KOPT-K1 (cell line): ENCODE measurements around the gene CD68.
"Not testable (repeated sequence)": the region's sequence is repeated elsewhere in the genome, so short reads cannot be mapped to it uniquely, and the experiment has no call there.

ENCODE experiments used
- H3K27ac ChIP-seq: fragments of 200-600 bp; sonication (generic); 2 replicates; pipeline ENCODE4 v1.5.1; 2016; ENCODE audit warnings: antibody characterized with exemption, mild to moderate bottlenecking, low read depth, low read length; ENCODE audit not compliant: poor library complexity, severe bottlenecking
- H3K36me3 ChIP-seq: fragments of 200-600 bp; sonication (generic); 2 replicates; pipeline ENCODE4 v1.5.1; 2017; ENCODE audit warnings: antibody characterized with exemption, mild to moderate bottlenecking, low read length, moderate library complexity; ENCODE audit not compliant: insufficient read depth
- H3K9me3 ChIP-seq: fragments of 200-600 bp; sonication (generic); 2 replicates; pipeline ENCODE4 v1.5.1; 2017; ENCODE audit warnings: antibody characterized with exemption, low read length, mild to moderate bottlenecking; ENCODE audit not compliant: insufficient read depth, poor library complexity, severe bottlenecking

The CD68 gene

DNA sequence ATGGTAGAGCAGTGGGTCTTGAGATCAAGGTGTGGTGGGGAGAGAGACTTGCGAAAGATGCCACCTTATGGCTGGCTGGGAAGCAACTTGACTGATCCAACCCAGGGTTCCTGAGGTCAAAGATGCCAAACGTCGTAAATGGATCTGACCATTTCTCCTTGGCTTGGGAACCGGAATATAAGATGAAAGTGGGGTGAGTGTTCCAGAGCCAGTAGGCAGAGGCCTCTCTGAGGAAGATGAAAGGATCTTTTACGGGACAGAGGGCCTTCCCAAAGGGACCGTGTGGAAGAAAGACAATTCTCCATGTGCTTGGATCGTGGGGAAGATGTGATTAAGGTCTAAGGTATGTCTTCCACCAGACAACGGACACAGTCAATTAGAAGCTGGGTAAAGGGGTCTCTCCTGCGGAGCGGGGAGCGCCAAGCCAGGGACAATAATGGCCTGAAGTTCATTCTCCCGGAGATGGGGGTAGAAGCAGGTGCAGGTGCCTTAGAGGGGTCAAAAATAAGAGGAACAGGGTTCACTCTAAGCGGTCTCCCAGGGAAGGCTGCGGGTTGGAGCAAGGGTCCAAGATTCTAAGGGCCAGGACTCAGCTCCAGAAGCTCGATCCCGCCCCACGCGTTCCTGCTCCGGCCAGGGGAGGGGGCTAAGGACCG, 34.5 kb downstream of the CD68 start:
- H3K9me3 ChIP-seq: no peaks in the 10 kb centered on the region
- H3K27ac ChIP-seq: peak overlapping the region; percentile 73
- H3K36me3 ChIP-seq: peaks cover 25% of the 10 kb centered on the region

DNA sequence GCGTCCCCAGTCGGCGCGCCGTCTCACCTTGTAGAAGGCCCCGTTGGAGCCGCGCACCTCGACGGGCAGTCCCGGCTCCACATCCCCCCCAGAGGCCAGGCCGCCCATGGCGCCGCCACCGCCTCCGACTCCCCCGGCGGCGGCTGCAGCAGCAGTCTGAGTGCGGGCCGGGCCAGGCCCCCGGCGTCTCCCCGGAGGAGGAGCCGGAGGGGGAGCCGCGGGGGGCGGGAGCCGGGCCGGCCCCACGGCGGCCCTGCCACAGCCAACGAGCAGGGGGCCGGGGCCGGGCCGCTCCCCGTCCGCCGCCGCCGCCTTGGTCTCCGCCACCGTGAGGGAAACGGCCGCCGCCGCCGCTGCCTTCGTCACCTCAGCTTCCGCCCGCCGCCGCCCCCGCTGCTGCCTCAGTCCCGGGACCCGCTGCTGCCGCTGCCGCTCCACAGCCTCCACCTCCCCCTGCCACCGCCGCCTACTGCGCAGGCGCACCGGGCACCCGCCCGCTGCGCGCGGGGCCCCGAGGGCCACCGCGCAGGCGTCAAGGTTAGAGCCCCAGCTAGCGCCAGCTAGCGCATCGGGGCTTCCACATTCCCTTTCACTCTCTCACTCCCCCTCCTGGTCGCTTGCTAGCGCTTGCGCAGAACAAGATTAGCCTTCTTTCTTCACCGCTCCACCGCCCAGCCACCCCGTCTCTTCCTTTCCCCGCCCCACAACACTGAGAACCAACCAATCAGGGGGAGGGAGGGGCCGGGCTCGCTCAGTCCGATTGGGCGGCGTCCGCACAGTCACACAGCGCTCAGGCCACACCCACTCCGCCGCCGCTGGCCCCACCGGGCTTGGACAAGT, 35.2 kb downstream of the CD68 start, which contains the start of gene FXR2:
FXR2 (minus strand) TSS at position 473 of the 840 bp plus-strand sequence; CDS start at position 108, 365 bp downstream.
- peaks cover 25% of the 10 kb centered on the region for H3K36me3 ChIP-seq
- H3K9me3 ChIP-seq: no peaks in the 10 kb centered on the region
- H3K27ac ChIP-seq: peak within 1 kb of the TSS; percentile 73

DNA sequence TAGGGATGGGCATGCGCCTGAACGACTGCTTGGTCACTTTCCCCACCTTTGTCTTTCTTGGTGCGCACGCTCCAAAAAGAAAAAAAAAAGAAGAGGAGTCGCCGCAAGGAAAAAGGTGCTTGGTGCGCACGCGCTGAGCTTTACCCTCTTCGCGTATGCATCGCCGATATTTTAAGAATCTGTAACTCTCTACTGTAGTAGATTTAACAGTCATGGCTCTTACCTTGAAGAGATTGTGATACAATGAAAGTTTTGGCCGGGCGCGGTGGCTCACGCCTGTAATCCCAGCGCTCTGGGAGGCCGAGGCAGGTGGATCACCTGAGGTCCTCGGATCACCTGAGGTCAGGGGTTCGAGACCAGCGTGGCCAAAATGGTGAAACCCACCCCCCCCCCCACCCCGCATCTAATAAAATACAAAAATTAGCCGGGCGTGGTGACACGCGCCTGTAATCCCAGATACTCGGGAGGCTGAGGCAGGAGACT, 35.9 kb downstream of the CD68 start:
- peaks cover 22% of the 10 kb centered on the region for H3K36me3 ChIP-seq
- H3K27ac ChIP-seq: peak overlapping the region; percentile 53
- no peaks in the 10 kb centered on the region for H3K9me3 ChIP-seq

DNA sequence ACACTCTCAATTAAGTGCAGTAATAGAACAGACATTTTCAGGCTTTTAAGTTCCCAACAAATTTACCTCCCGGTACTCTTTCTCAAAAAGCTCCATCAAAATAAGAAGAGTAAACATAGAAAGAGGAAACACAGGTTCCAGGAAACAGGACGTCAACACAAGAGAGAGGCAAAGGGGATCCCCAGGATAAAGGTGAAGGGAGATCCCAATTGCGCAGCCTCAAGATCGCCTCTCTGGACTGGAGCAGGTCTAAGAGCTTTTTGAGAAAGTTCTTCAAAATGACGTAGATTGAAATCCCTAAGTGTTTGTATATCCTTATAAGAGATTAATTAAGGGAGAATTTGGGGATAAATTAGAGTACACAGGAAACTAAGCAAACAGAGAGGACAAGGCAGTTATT, 39.2 kb downstream of the CD68 start:
- no peak overlapping the region for H3K27ac ChIP-seq
- no peaks in the 10 kb centered on the region for H3K36me3 ChIP-seq
- no peaks in the 10 kb centered on the region for H3K9me3 ChIP-seq

DNA sequence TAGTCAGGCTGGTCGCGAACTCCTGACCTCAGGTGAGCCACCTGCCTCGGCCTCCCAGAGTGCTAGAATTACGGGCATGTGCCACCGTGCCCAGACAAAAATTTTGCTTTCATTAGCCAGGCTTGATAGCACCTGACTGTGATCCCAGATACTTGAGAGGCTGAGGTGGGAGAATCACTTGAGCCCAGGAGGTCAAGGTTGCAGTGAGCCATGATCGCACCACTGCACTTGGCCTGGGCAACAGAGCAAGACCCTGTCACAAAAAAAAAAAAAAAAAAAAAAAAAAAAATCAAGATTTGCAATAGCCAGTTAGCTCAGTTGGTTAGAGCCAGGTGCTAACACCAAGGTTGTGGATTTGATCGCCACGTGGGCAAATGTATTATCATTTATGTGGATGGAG, 41.4 kb downstream of the CD68 start:
- no peaks in the 10 kb centered on the region for H3K9me3 ChIP-seq

DNA sequence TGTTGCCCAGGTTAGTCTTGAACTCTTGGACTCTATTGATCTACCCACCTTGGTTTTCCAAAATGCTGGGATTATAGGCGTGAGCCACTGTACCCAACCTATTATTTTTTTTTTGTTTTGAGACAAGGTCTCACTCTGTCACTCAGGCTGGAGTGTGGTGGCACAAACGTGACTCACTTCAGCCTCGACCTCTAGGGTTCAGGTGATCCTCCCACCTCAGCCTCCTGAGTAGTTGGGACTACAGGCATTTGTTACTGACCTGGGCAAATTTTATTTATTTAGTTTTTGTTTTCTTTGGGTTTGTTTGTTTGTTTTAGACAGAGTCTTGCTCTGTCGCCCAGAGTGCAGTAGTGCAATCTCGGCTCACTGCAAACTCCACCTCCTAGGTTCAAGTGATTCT, 44.2 kb downstream of the CD68 start:
- no peak overlapping the region for H3K27ac ChIP-seq
- H3K9me3 ChIP-seq: no peaks in the 10 kb centered on the region
- no peaks in the 10 kb centered on the region for H3K36me3 ChIP-seq

More for the DNA sequence above, 41.4 kb downstream of the CD68 start:
- Histone ChIP-seq H3K36me3 (no peaks in the 10 kb centered on the region), H3K27ac (no peak overlapping the region)

DNA sequence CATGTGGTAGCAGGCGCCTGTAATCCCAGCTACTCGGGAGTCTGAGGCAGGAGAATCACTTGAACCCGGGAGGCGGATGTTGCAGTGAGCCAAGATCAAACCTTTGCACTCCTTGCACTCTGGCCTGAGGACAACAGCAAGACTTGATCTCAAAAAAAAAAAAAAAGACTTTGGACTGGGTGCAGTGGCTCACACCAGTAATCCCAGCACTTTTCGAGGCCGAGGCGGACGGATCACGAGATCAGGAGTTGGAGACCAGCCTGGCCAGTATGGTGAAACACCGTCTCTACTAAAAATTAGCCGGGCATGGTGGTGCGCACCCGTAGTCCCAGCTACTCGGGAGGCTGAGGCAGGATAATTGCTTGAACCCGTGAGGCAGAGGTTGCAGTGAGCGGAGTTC, 46.3 kb downstream of the CD68 start:
- H3K9me3 ChIP-seq, H3K36me3 ChIP-seq, H3K27ac ChIP-seq: not testable (repeated sequence)

- H3K27ac ChIP-seq: no peak overlapping the region
- no peaks in the 10 kb centered on the region for H3K9me3 ChIP-seq
- H3K36me3 ChIP-seq: no peaks in the 10 kb centered on the region
Observed at GRCh38 chr17:7626307-7626706, 46.9 kb downstream of the CD68 start.

- no peaks in the 10 kb centered on the region for H3K9me3 ChIP-seq
- no peaks in the 10 kb centered on the region for H3K36me3 ChIP-seq
- no peak overlapping the region for H3K27ac ChIP-seq
Observed at GRCh38 chr17:7626956-7627249, 47.5 kb downstream of the CD68 start.

- Histone ChIP-seq H3K27ac (peak within 1 kb of the TSS; percentile 24), H3K9me3 (no peaks in the 10 kb centered on the region), H3K36me3 (no peaks in the 10 kb centered on the region)
Observed at GRCh38 chr17:7627250-7628121, 48.0 kb downstream of the CD68 start, which contains the start of gene SAT2. SAT2 (minus strand) TSS chr17:7627821; CDS start chr17:7627635, 186 bp downstream.

GRCh38 chr17:7629939-7630571, 50.6 kb downstream of the CD68 start, which contains the start of gene SHBG:
SHBG (plus strand) TSS chr17:7630135; CDS start chr17:7630173, 38 bp downstream.
- no peaks in the 10 kb centered on the region for H3K36me3 ChIP-seq
- H3K27ac ChIP-seq: no peak within 1 kb of the TSS

More at GRCh38 chr17:7629939-7630571, 50.6 kb downstream of the CD68 start, which contains the start of gene SHBG:
- H3K9me3 ChIP-seq: no peaks in the 10 kb centered on the region
